ENCODE data around the gene LSM8. TPM values are rescaled to one million over a fixed set of nuclear protein-coding genes. Genes with fewer than 3 reads are reported as not detected.

LSM8 gene
- total and polyA plus RNA-seq, 2 experiments from 2014 or later: 95.4 to 100 TPM

GRCh38 chr7:118175740-118176139, 8.2 kb upstream of the LSM8 start:
- Mint-ChIP-seq H3K27me3 (ENCODE audit: insufficient read depth, low read depth, poor library complexity) (no peaks in the 10 kb centered on the region), H3K27ac (no peak overlapping the region; the same call in 1 of the 2 replicates), H3K9me3 (no peaks in the 10 kb centered on the region), H3K36me3 (ENCODE audit: low read depth) (no peaks in the 10 kb centered on the region), H3K4me3 (no peak overlapping the region), H3K4me1 (peaks cover 3% of the 10 kb centered on the region)
- H4K20me1 ChIP-seq (replicated peaks; ENCODE audit: insufficient read depth): no peaks in the 10 kb centered on the region
- H3K4me3 ChIP-seq: no peak overlapping the region
- no peak overlapping the region for H3K4me2 ChIP-seq
- H3F3A ChIP-seq (replicated peaks; ENCODE audit: low read depth): no peaks in the 10 kb centered on the region
- H3K79me2 ChIP-seq (replicated peaks; ENCODE audit: insufficient read depth): no peaks in the 10 kb centered on the region
- no peaks in the 10 kb centered on the region for H3K9me2 ChIP-seq (ENCODE audit: insufficient read depth)
- no peak for DNase-seq (ENCODE audit: low spot score)
- no peaks in the 10 kb centered on the region for H3K4me1 ChIP-seq (ENCODE audit: insufficient read depth)
- H3K27ac ChIP-seq (ENCODE audit: low read depth): no peak overlapping the region
- no peak for ATAC-seq
- no peak overlapping the region for H2AFZ ChIP-seq
- H3K36me3 ChIP-seq (ENCODE audit: insufficient read depth): no peaks in the 10 kb centered on the region
- H3K27me3 ChIP-seq (ENCODE audit: insufficient read depth): no peaks in the 10 kb centered on the region
- TF ChIP-seq ETS1 (IDR thresholded peaks at IDR 0.05): no peak
- TF ChIP-seq EZH2 (IDR thresholded peaks at IDR 0.05; ENCODE audit: low read depth, unreplicated experiment): no peak
- no peak for TF ChIP-seq ZNF114 (CRISPR knock-in tag; IDR thresholded peaks at IDR 0.05)
- no peak for TF ChIP-seq POLR2AphosphoS5 (IDR thresholded peaks at IDR 0.05; ENCODE audit: low read depth)
- no peak for TF ChIP-seq NANOG (IDR thresholded peaks at IDR 0.05; ENCODE audit: borderline replicate concordance)
- TF ChIP-seq JUNB (IDR thresholded peaks at IDR 0.05; ENCODE audit: unreplicated experiment): no peak
- TF ChIP-seq, protein P1, sequence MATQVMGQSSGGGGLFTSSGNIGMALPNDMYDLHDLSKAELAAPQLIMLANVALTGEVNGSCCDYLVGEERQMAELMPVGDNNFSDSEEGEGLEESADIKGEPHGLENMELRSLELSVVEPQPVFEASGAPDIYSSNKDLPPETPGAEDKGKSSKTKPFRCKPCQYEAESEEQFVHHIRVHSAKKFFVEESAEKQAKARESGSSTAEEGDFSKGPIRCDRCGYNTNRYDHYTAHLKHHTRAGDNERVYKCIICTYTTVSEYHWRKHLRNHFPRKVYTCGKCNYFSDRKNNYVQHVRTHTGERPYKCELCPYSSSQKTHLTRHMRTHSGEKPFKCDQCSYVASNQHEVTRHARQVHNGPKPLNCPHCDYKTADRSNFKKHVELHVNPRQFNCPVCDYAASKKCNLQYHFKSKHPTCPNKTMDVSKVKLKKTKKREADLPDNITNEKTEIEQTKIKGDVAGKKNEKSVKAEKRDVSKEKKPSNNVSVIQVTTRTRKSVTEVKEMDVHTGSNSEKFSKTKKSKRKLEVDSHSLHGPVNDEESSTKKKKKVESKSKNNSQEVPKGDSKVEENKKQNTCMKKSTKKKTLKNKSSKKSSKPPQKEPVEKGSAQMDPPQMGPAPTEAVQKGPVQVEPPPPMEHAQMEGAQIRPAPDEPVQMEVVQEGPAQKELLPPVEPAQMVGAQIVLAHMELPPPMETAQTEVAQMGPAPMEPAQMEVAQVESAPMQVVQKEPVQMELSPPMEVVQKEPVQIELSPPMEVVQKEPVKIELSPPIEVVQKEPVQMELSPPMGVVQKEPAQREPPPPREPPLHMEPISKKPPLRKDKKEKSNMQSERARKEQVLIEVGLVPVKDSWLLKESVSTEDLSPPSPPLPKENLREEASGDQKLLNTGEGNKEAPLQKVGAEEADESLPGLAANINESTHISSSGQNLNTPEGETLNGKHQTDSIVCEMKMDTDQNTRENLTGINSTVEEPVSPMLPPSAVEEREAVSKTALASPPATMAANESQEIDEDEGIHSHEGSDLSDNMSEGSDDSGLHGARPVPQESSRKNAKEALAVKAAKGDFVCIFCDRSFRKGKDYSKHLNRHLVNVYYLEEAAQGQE (IDR thresholded peaks at IDR 0.05; ENCODE audit: unreplicated experiment): no peak
- no peak for TF ChIP-seq CTCF (conservative IDR thresholded peaks at IDR 0.05; ENCODE audit: low read depth in 2 of 2)
- TF ChIP-seq STAT1 (IDR thresholded peaks at IDR 0.05; ENCODE audit: unreplicated experiment): no peak
- no peak for TF ChIP-seq CREB1 (CRISPR knock-in tag; IDR thresholded peaks at IDR 0.05; ENCODE audit: low read depth)
- no peak for TF ChIP-seq ZNF462 (CRISPR knock-in tag; IDR thresholded peaks at IDR 0.05)
- TF ChIP-seq ZNF331 (CRISPR knock-in tag; IDR thresholded peaks at IDR 0.05; ENCODE audit: low read depth): no peak
- TF ChIP-seq EZH2phosphoT487 (IDR thresholded peaks at IDR 0.05; ENCODE audit: unreplicated experiment): no peak
